GM12892 (cell line): ENCODE measurements around the gene SEC22C.

Experiments used
- POLR2A ChIP-seq: IDR thresholded peaks from 2 replicates; pipeline ENCODE4 v1.6.1; 2011; ENCODE audit warnings: low read depth, low read length, control low read depth
- POLR2AphosphoS5 ChIP-seq: IDR thresholded peaks from 2 replicates; pipeline ENCODE4 v1.6.1; 2011; ENCODE audit warnings: low read depth, low read length, control low read depth
- TAF1 ChIP-seq: IDR thresholded peaks from 2 replicates; pipeline ENCODE4 v1.6.1; 2011; ENCODE audit warnings: low read depth, mild to moderate bottlenecking, control low read depth, low read length, borderline replicate concordance

DNA sequence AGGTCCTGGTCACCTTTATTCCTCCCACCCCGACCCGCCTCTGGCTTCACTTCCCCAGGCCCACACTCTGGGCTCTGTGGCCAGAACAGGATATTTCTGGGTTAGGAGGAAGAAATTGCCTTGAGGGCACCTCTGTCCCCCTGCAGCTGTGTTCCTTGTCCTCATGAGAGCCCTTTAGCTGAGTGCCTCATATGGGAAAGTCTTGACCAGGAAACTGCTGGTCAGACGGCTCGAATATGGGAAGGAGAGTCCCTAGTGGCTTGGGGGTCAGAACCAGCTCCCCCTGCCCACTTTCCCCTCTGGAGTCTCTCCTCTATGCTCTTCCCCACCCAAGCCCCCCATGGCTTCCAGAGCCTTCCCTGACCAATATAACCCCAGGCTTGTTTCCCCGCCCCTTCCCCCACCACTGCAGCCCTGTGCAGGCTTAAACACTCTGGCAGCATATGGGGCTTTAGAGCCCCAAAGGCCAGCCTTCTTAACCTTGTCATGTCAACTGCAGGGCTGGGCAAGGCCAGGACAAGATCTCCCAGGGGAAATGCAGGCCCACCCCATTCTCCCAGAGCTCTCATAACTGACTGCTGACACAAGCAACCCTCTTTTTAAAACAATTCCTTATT is 36.4 kb downstream of the SEC22C start:
- TF ChIP-seq POLR2A, result no peak
- TF ChIP-seq POLR2AphosphoS5, result no peak
- no peak for TF ChIP-seq TAF1
